SK-N-SH treated with all-trans-retinoic acid at 6 μM for 48 hours (cell line): ENCODE results near the gene ANAPC13.

ENCODE experiments used
- ATAC-seq: fragments of 200-7000 bp; cut with Tn5 transposase; 3 replicates; pipeline ENCODE4 v1.9.1; 2020; ENCODE audit warnings: mild to moderate bottlenecking, moderate library complexity
- ARNTL ChIP-seq: fragments of 450-650 bp; formaldehyde crosslinking; IDR thresholded peaks from 2 replicates; pipeline ENCODE4 v1.5.0; 2020; ENCODE audit warnings: low read depth, mild to moderate bottlenecking, moderate library complexity, borderline replicate concordance
- BACH2 ChIP-seq: fragments of 250-450 bp; sonication (Bioruptor Pico); IDR thresholded peaks from 2 replicates; pipeline ENCODE4 v1.9.0; 2021; ENCODE audit warnings: mild to moderate bottlenecking, borderline replicate concordance
- CSDC2 ChIP-seq: fragments of 250-450 bp; sonication (Bioruptor Pico); IDR thresholded peaks from 2 replicates; pipeline ENCODE4 v1.5.0; 2020; ENCODE audit warnings: mild to moderate bottlenecking, moderate library complexity
- ESRRG ChIP-seq: fragments of 250-450 bp; sonication (Bioruptor Pico); IDR thresholded peaks from 2 replicates; pipeline ENCODE4 v1.6.1; 2021; ENCODE audit warnings: mild to moderate bottlenecking
- GLIS3 ChIP-seq: fragments of 250-450 bp; sonication (Bioruptor Pico); IDR thresholded peaks from 2 replicates; pipeline ENCODE4 v1.5.0; 2020; ENCODE audit warnings: mild to moderate bottlenecking, moderate library complexity
- ISL1 ChIP-seq: fragments of 250-450 bp; sonication (Bioruptor Pico); IDR thresholded peaks from 2 replicates; pipeline ENCODE4 v2.1.2; 2022; ENCODE audit warnings: mild to moderate bottlenecking, moderate library complexity
- OSR1 ChIP-seq: fragments of 250-450 bp; sonication (Bioruptor Pico); IDR thresholded peaks from 2 replicates; pipeline ENCODE4 v1.8.0; 2022; ENCODE audit warnings: moderate library complexity, mild to moderate bottlenecking, inconsistent platforms
- PPARA ChIP-seq: fragments of 250-450 bp; sonication (Bioruptor Pico); IDR thresholded peaks from 2 replicates; pipeline ENCODE4 v1.5.0; 2020; ENCODE audit warnings: mild to moderate bottlenecking, borderline replicate concordance
- RARB ChIP-seq: fragments of 250-450 bp; sonication (Bioruptor Pico); IDR thresholded peaks from 2 replicates; pipeline ENCODE4 v1.8.0; 2021; ENCODE audit warnings: mild to moderate bottlenecking, moderate library complexity
- SNAI2 ChIP-seq: fragments of 250-450 bp; sonication (Bioruptor Pico); IDR thresholded peaks from 2 replicates; pipeline ENCODE4 v1.5.0; 2020; ENCODE audit warnings: mild to moderate bottlenecking, moderate library complexity
- TCF4 ChIP-seq: fragments of 250-450 bp; sonication (Bioruptor Pico); IDR thresholded peaks from 2 replicates; pipeline ENCODE4 v1.8.0; 2021; ENCODE audit warnings: mild to moderate bottlenecking, moderate library complexity, borderline replicate concordance
- TOX ChIP-seq: fragments of 250-450 bp; sonication (Bioruptor Pico); IDR thresholded peaks from 2 replicates; pipeline ENCODE4 v1.8.0; 2021; ENCODE audit warnings: mild to moderate bottlenecking, moderate library complexity, borderline replicate concordance
- ZC3H10 ChIP-seq: fragments of 250-450 bp; sonication (Bioruptor Pico); IDR thresholded peaks from 2 replicates; pipeline ENCODE4 v1.5.1; 2021; ENCODE audit warnings: mild to moderate bottlenecking, moderate library complexity
- ZFP3 ChIP-seq: fragments of 250-450 bp; sonication (Bioruptor Pico); IDR thresholded peaks from 2 replicates; pipeline ENCODE4 v1.5.0; 2020; ENCODE audit warnings: mild to moderate bottlenecking, moderate library complexity
- ZFP30 ChIP-seq: fragments of 450-650 bp; formaldehyde crosslinking; IDR thresholded peaks from 2 replicates; pipeline ENCODE4 v1.5.0; 2022; ENCODE audit warnings: mild to moderate bottlenecking, moderate library complexity
- ZNF565 ChIP-seq: fragments of 450-650 bp; formaldehyde crosslinking; conservative IDR thresholded peaks from 2 replicates; pipeline ENCODE4 v1.5.0; 2020; ENCODE audit warnings: low read depth, mild to moderate bottlenecking, moderate library complexity
- ZNF70 ChIP-seq: fragments of 450-650 bp; formaldehyde crosslinking; IDR thresholded peaks from 2 replicates; pipeline ENCODE4 v1.5.0; 2020; ENCODE audit warnings: mild to moderate bottlenecking, moderate library complexity
- ZNF8 ChIP-seq: fragments of 450-650 bp; formaldehyde crosslinking; IDR thresholded peaks from 2 replicates; pipeline ENCODE4 v1.5.0; 2020; ENCODE audit warnings: mild to moderate bottlenecking, moderate library complexity
- TF ChIP-seq, protein P1 (sequence below): fragments of 250-450 bp; sonication (Bioruptor Pico); IDR thresholded peaks from 2 replicates; pipeline ENCODE4 v1.5.1; 2020; ENCODE audit warnings: low read depth, mild to moderate bottlenecking, moderate library complexity
- TF ChIP-seq, protein P2 (sequence below): fragments of 250-450 bp; sonication (Bioruptor Pico); IDR thresholded peaks from 2 replicates; pipeline ENCODE4 v1.5.1; 2021; ENCODE audit warnings: mild to moderate bottlenecking, moderate library complexity
- TF ChIP-seq, protein P3 (sequence below): fragments of 250-450 bp; sonication (Bioruptor Pico); IDR thresholded peaks from 2 replicates; pipeline ENCODE4 v1.5.0; 2020; ENCODE audit warnings: mild to moderate bottlenecking, moderate library complexity
- TF ChIP-seq, protein P4 (sequence below): fragments of 250-450 bp; sonication (Bioruptor Pico); IDR thresholded peaks from 2 replicates; pipeline ENCODE4 v1.8.0; 2020; ENCODE audit warnings: mild to moderate bottlenecking, moderate library complexity, borderline replicate concordance
- TF ChIP-seq, protein P5 (sequence below): fragments of 250-450 bp; sonication (Bioruptor Pico); IDR thresholded peaks from 2 replicates; pipeline ENCODE4 v1.8.0; 2021; ENCODE audit warnings: low read depth, mild to moderate bottlenecking, moderate library complexity, borderline replicate concordance

Gene ANAPC13

DNA sequence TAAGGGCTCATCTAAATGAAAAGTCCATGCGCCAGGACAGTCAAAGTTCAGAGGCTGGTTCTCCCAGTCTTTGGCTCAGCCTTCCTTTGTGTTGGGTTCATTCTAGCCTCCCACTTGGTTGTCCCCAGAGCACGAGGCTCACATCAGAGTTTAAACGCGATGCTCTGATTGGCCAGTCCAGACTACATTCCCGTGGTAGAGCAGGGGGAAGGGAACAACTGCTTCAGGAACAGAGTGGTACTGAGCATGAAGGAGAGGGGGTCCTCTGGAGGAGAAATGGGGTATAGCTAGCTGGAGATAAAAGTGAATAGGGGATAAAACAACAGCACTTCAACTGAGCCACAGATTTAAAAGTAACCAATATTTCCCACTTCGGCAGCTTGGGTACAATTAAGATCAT lies 32.2 kb downstream of the ANAPC13 start (continued):
- no peak for TF ChIP-seq ESRRG (CRISPR knock-in tag)
- no peak for TF ChIP-seq RARB
- no peak for TF ChIP-seq ARNTL
- no peak for TF ChIP-seq ZNF8 (CRISPR knock-in tag)

DNA sequence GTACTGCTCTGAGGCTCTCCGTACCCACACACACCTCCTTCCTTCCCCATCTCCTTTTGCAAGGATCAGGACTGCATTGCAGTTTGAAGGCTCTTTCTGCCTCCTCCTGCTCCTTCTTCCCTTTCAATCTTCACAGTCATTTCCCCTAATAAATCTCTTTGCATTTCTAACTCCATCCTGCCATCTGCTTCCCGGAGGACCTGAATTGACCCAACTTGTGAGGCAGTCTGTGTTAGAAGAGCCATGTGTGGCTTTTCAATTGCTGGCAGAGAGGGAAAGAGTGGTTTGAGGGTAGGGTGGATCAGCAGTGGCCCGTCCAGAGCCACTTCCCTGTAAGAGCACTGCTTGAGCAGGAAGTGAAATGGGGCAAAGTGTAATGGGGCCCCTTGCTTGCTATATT lies 35.8 kb downstream of the ANAPC13 start:
- ATAC-seq, result no peak
- TF ChIP-seq OSR1 (CRISPR knock-in tag), result no peak
- TF ChIP-seq, protein P1, sequence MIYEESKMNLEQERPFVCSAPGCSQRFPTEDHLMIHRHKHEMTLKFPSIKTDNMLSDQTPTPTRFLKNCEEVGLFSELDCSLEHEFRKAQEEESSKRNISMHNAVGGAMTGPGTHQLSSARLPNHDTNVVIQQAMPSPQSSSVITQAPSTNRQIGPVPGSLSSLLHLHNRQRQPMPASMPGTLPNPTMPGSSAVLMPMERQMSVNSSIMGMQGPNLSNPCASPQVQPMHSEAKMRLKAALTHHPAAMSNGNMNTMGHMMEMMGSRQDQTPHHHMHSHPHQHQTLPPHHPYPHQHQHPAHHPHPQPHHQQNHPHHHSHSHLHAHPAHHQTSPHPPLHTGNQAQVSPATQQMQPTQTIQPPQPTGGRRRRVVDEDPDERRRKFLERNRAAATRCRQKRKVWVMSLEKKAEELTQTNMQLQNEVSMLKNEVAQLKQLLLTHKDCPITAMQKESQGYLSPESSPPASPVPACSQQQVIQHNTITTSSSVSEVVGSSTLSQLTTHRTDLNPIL, result no peak
- TF ChIP-seq ZFP3, result no peak
- no peak for TF ChIP-seq TCF4 (CRISPR knock-in tag)
- no peak for TF ChIP-seq ZNF8 (CRISPR knock-in tag)
- no peak for TF ChIP-seq SNAI2 (CRISPR knock-in tag)
- TF ChIP-seq ZC3H10 (CRISPR knock-in tag), result no peak
- TF ChIP-seq RARB, result no peak
- TF ChIP-seq PPARA (CRISPR knock-in tag), result no peak
- TF ChIP-seq, protein P2, sequence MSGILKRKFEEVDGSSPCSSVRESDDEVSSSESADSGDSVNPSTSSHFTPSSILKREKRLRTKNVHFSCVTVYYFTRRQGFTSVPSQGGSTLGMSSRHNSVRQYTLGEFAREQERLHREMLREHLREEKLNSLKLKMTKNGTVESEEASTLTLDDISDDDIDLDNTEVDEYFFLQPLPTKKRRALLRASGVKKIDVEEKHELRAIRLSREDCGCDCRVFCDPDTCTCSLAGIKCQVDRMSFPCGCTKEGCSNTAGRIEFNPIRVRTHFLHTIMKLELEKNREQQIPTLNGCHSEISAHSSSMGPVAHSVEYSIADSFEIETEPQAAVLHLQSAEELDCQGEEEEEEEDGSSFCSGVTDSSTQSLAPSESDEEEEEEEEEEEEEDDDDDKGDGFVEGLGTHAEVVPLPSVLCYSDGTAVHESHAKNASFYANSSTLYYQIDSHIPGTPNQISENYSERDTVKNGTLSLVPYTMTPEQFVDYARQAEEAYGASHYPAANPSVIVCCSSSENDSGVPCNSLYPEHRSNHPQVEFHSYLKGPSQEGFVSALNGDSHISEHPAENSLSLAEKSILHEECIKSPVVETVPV (CRISPR knock-in tag), result no peak
- no peak for TF ChIP-seq TOX
- TF ChIP-seq ZNF565 (CRISPR knock-in tag), result no peak
- no peak for TF ChIP-seq ISL1
- no peak for TF ChIP-seq ZFP30 (CRISPR knock-in tag)
- no peak for TF ChIP-seq ARNTL
- no peak for TF ChIP-seq BACH2 (CRISPR knock-in tag)
- TF ChIP-seq CSDC2 (CRISPR knock-in tag), result no peak

DNA sequence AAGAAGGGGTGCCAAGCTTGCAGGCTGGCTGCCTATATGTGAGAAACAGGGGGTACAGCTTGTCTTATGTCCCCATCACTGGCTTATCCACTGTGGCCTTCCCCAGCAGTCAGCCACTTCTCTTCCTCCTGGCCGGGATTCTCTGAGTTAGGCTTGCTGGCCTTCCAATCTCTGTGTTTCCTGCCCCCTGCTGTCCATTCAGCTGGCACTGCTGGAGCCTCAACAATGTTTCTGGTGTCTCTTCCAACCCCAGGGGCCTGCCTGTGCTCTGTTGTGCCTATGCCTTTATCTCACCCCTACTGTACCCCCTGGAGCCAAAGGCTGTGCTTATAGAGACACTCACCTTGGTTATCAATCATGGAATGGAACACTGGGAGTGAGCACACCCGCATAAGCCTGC lies 36.5 kb downstream of the ANAPC13 start:
- TF ChIP-seq, protein P3, sequence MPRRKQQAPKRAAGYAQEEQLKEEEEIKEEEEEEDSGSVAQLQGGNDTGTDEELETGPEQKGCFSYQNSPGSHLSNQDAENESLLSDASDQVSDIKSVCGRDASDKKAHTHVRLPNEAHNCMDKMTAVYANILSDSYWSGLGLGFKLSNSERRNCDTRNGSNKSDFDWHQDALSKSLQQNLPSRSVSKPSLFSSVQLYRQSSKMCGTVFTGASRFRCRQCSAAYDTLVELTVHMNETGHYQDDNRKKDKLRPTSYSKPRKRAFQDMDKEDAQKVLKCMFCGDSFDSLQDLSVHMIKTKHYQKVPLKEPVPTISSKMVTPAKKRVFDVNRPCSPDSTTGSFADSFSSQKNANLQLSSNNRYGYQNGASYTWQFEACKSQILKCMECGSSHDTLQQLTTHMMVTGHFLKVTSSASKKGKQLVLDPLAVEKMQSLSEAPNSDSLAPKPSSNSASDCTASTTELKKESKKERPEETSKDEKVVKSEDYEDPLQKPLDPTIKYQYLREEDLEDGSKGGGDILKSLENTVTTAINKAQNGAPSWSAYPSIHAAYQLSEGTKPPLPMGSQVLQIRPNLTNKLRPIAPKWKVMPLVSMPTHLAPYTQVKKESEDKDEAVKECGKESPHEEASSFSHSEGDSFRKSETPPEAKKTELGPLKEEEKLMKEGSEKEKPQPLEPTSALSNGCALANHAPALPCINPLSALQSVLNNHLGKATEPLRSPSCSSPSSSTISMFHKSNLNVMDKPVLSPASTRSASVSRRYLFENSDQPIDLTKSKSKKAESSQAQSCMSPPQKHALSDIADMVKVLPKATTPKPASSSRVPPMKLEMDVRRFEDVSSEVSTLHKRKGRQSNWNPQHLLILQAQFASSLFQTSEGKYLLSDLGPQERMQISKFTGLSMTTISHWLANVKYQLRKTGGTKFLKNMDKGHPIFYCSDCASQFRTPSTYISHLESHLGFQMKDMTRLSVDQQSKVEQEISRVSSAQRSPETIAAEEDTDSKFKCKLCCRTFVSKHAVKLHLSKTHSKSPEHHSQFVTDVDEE (CRISPR knock-in tag), result no peak
- no peak for TF ChIP-seq CSDC2 (CRISPR knock-in tag)
- TF ChIP-seq, all 23 proteins: peak for 0
- peak; percentile 88 for ATAC-seq

DNA sequence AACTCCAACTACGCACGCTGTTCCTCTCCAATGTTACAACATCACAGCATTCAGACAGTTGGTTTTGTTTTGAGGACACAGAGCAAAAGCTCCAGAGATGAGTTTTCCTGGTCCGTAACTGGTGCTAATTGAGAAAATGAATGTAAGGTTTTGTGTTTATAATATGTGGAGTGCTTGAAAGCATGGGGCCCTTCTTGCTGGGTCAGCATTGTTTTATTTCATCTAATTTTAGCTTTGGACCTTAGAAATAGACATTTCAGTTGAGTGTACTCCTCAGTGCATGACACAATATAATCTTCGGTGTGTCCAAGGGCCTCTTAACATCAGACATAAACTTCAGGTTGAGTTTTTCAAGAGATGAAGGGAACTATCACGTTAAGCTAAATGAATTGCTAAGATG lies 37.1 kb downstream of the ANAPC13 start:
- ATAC-seq, result no peak
- TF ChIP-seq, protein P3 (CRISPR knock-in tag), result no peak
- TF ChIP-seq CSDC2 (CRISPR knock-in tag) (no peak), OSR1 (CRISPR knock-in tag) (no peak), ESRRG (CRISPR knock-in tag) (no peak), RARB (no peak), ZFP3 (no peak), BACH2 (CRISPR knock-in tag) (no peak), ZNF8 (CRISPR knock-in tag) (no peak), SNAI2 (CRISPR knock-in tag) (no peak), PPARA (CRISPR knock-in tag) (no peak), GLIS3 (CRISPR knock-in tag) (no peak), ISL1 (no peak), TCF4 (CRISPR knock-in tag) (no peak), ZNF70 (no peak)
- TF ChIP-seq, protein P4, sequence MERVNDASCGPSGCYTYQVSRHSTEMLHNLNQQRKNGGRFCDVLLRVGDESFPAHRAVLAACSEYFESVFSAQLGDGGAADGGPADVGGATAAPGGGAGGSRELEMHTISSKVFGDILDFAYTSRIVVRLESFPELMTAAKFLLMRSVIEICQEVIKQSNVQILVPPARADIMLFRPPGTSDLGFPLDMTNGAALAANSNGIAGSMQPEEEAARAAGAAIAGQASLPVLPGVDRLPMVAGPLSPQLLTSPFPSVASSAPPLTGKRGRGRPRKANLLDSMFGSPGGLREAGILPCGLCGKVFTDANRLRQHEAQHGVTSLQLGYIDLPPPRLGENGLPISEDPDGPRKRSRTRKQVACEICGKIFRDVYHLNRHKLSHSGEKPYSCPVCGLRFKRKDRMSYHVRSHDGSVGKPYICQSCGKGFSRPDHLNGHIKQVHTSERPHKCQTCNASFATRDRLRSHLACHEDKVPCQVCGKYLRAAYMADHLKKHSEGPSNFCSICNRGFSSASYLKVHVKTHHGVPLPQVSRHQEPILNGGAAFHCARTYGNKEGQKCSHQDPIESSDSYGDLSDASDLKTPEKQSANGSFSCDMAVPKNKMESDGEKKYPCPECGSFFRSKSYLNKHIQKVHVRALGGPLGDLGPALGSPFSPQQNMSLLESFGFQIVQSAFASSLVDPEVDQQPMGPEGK (CRISPR knock-in tag), result no peak
- TF ChIP-seq, protein P5, sequence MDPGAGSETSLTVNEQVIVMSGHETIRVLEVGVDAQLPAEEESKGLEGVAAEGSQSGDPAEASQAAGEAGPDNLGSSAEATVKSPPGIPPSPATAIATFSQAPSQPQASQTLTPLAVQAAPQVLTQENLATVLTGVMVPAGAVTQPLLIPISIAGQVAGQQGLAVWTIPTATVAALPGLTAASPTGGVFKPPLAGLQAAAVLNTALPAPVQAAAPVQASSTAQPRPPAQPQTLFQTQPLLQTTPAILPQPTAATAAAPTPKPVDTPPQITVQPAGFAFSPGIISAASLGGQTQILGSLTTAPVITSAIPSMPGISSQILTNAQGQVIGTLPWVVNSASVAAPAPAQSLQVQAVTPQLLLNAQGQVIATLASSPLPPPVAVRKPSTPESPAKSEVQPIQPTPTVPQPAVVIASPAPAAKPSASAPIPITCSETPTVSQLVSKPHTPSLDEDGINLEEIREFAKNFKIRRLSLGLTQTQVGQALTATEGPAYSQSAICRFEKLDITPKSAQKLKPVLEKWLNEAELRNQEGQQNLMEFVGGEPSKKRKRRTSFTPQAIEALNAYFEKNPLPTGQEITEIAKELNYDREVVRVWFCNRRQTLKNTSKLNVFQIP (CRISPR knock-in tag), result no peak
